Endothelial cell (in vitro differentiated cells): ENCODE measurements around the gene RAB11FIP4. TPM values are rescaled to one million over a fixed set of nuclear protein-coding genes. Genes with fewer than 3 reads are reported as not detected.

Experiments used
- DNase-seq: peaks from one replicate; pipeline ENCODE4 v3.0.0; 2021; ENCODE audit warnings: low spot score
- H3K27ac Mint-ChIP-seq: one replicate; pipeline ENCODE4 v1.8.0; 2021; ENCODE audit warnings: mixed read lengths, inconsistent platforms; ENCODE audit not compliant: unreplicated experiment
- H3K27me3 Mint-ChIP-seq: one replicate; pipeline ENCODE4 v1.8.0; 2021; ENCODE audit warnings: mild to moderate bottlenecking, moderate library complexity, mixed read lengths, inconsistent platforms; ENCODE audit not compliant: unreplicated experiment
- H3K36me3 Mint-ChIP-seq: one replicate; pipeline ENCODE4 v1.8.0; 2021; ENCODE audit warnings: mild to moderate bottlenecking, low read depth, mixed read lengths, inconsistent platforms; ENCODE audit not compliant: unreplicated experiment
- H3K4me1 Mint-ChIP-seq: one replicate; pipeline ENCODE4 v1.8.0; 2021; ENCODE audit warnings: mild to moderate bottlenecking, mixed read lengths, inconsistent platforms; ENCODE audit not compliant: unreplicated experiment
- H3K4me3 Mint-ChIP-seq: one replicate; pipeline ENCODE4 v1.8.0; 2021; ENCODE audit warnings: mild to moderate bottlenecking, mixed read lengths, inconsistent platforms; ENCODE audit not compliant: unreplicated experiment
- H3K9me3 Mint-ChIP-seq: one replicate; pipeline ENCODE4 v1.8.0; 2021; ENCODE audit warnings: mixed read lengths, inconsistent platforms; ENCODE audit not compliant: unreplicated experiment
- total RNA-seq: library from RNA; stranded (reverse); fragmentation: NEBNext Ultra II Directional; extraction: Animal tissue kit (Norgen Biotek cat#: 25700); gene quantifications from one replicate; pipeline ENCODE4 v1.2.1, GENCODE V29; 2021; ENCODE audit not compliant: unreplicated experiment
- TF ChIP-seq, protein P1 (sequence below): fragments of 200-600 bp; sonication (generic); IDR thresholded peaks from one replicate; pipeline ENCODE4 v1.5.0; 2021; ENCODE audit warnings: antibody characterized with exemption; ENCODE audit not compliant: unreplicated experiment

RAB11FIP4 gene
- total RNA-seq, 1 donor from 2014 or later, result 0.92 TPM

DNA sequence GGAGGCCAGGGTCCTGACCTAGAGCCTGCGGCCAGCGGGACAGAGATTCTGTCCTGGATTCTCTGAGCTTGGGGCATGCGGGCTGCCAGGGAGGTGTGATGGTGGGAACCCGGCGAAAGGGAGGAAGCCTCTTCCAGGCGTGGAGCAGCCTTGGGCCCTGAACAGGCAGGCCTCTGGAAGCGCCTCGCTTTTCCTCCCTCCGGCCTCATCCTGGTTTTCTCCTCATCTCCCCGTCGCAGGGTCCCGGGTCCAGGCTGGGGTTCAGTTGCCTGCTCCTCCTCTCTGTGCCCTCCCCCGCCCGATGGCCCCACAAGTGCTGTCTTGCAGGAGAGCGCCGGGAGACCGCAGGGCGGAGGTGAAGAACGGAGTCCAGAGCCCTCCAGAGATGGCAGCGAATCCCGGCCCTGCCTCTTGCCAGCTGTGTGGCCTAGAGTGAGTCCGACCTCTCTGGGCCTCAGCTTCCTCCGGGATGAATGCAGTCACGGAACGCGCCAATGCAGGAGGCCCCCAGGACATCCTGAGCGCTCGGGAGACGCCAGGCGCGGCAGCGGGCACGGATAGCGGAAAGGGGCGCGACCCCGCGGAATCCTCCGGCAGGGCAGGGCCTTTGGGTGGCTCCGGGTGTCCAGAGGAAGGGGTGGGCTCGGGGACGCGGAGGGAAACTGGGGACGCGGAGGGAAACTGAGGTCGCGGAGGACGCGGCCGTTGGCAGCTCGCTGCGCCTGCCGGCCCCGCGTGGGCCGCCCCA is 553 bp upstream of the RAB11FIP4 start:
- peak overlapping the region; percentile 73 for H3K4me3 Mint-ChIP-seq
- H3K27me3 Mint-ChIP-seq, result peaks cover 24% of the 10 kb centered on the region
- peaks cover 14% of the 10 kb centered on the region for H3K4me1 Mint-ChIP-seq
- TF ChIP-seq, protein P1, sequence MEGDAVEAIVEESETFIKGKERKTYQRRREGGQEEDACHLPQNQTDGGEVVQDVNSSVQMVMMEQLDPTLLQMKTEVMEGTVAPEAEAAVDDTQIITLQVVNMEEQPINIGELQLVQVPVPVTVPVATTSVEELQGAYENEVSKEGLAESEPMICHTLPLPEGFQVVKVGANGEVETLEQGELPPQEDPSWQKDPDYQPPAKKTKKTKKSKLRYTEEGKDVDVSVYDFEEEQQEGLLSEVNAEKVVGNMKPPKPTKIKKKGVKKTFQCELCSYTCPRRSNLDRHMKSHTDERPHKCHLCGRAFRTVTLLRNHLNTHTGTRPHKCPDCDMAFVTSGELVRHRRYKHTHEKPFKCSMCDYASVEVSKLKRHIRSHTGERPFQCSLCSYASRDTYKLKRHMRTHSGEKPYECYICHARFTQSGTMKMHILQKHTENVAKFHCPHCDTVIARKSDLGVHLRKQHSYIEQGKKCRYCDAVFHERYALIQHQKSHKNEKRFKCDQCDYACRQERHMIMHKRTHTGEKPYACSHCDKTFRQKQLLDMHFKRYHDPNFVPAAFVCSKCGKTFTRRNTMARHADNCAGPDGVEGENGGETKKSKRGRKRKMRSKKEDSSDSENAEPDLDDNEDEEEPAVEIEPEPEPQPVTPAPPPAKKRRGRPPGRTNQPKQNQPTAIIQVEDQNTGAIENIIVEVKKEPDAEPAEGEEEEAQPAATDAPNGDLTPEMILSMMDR, result no peak
- DNase-seq, result no peak
- H3K9me3 Mint-ChIP-seq, result no peaks in the 10 kb centered on the region
- H3K27ac Mint-ChIP-seq, result no peak overlapping the region
- H3K36me3 Mint-ChIP-seq, result no peaks in the 10 kb centered on the region

DNA sequence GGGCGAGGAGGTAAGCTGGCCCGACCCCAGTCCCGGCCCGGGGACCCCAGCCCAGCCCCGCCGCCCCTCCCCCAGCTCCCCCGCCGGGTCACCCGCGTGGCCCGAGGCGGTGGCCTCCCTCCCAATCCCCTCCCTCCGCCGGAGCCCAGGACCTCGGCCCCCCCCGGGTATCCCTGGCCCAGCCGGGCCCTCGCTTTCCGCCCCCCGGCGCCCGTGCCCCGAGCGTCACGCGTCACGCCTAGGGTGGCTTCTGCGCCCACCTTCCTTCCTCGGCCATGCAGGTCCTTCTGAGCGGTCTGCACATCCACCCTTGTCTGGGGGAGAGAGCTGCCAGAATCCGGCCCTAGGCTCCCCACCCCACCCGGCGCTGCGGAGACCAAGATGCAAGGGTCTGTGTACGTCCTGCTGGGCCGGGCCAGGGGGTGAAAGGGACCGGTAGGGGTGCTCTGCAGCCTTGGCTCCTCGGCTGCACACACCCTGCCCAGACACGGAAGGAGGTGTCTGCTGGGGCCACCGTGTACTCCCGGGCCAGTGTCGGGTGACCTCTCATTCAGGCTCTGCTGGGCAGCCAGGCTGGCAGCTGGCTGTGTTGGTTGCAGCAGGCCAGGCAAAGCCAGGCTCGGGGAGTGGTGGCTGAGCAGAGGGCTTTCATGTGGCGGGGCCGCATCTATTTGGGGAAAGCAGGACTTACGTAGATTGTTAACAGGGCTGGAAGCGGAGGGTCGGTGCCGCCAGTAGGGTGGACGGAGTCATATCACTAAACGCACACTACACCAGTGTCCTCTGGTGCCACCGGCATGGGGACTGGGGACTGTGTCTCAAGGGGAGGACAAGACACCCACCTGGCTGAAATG is 754 bp downstream of the RAB11FIP4 start:
- Mint-ChIP-seq H3K27me3 (peaks cover 24% of the 10 kb centered on the region), H3K4me3 (peak overlapping the region; percentile 56), H3K9me3 (no peaks in the 10 kb centered on the region), H3K27ac (no peak overlapping the region), H3K4me1 (peaks cover 7% of the 10 kb centered on the region), H3K36me3 (no peaks in the 10 kb centered on the region)
- no peak for DNase-seq
- TF ChIP-seq, protein P1, result no peak

DNA sequence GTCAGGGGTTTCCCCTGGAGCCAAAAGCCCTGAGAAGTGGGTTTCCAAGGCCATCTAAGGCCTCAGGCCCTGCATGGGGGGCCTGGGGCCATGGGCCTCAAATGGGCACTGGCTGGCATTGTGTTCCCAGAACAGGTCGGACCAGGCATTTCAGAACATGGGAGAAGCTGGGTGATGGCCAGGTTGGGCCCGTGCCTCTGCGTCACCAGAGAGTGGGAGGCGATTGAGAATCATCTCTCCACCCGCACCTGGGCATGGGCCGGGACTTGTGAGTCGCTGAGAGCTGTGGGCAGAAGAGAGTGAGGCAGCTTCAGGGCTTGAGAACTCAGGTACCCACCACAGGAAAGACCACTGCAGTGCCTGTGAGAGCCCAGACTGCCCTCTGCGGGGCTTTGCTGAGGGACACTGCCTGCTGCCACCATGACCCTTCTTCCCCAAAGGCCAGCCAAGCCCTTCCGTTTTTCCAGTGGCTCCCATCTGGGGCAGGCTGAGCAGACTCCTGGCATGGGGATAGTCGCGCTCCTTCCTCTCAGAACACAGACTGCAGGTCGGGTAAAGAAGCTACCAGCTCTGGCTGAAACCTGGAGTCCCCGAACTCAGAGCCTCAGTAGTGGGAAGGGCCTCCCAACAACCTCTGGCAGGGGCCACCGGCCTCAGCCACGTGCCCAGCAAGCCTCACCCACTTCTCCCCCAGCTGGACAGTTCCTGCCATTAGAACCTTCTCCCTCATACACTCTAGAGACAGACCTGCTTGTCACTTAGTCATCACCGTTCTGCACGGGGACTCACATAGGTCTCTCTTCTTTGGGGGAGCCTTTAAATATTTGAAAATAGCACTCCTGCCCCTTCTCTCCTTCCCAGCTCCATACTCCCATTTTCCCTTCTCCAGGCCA is 1.6 kb downstream of the RAB11FIP4 start:
- no peak overlapping the region for H3K4me3 Mint-ChIP-seq
- no peaks in the 10 kb centered on the region for H3K9me3 Mint-ChIP-seq
- peaks cover 22% of the 10 kb centered on the region for H3K27me3 Mint-ChIP-seq
- peaks cover 3% of the 10 kb centered on the region for H3K4me1 Mint-ChIP-seq
- no peak for DNase-seq
- TF ChIP-seq, protein P1, result no peak
- no peak overlapping the region for H3K27ac Mint-ChIP-seq
- no peaks in the 10 kb centered on the region for H3K36me3 Mint-ChIP-seq

DNA sequence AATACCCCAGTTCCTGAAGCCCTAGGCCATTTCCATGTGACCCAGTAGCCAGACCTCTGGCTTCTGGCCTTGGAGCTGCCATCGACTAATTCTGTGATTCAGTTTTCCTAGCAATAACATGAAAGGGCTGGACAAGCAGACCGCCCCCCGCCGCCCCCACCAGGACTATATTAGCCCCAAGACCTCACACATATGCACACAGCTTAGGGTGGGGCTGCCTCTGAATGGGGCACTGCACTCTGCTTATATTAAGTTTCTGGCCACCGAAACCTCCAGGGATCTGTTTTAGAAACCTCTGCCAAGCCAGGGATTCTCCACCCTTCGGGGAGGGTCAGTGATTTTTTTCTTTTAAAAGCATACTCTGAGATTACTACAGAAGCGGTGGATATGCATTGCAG is 2.3 kb downstream of the RAB11FIP4 start:
- Mint-ChIP-seq H3K27me3 (peaks cover 21% of the 10 kb centered on the region), H3K4me1 (no peaks in the 10 kb centered on the region), H3K9me3 (no peaks in the 10 kb centered on the region), H3K27ac (no peak overlapping the region), H3K36me3 (no peaks in the 10 kb centered on the region), H3K4me3 (no peak overlapping the region)
- TF ChIP-seq, protein P1, result no peak
- no peak for DNase-seq
